ENCODE data around the gene NGEF.

Gene NGEF

GRCh38 chr2:232976666-232977437 lies 36.2 kb downstream of the NGEF start:
- Histone ChIP-seq H3K4me2 (ENCODE audit: low read length) (no peak overlapping the region), H4K8ac (ENCODE audit: low read depth, low read length) (no peak overlapping the region), H3K79me1 (ENCODE audit: low read length) (peaks cover 8% of the 10 kb centered on the region), H3K27ac (ENCODE audit: low read depth, low read length) (no peak overlapping the region), H3K4ac (ENCODE audit: low read depth, low read length) (no peak overlapping the region), H2BK12ac (ENCODE audit: low read length) (no peak overlapping the region), H3K4me1 (ENCODE audit: control insufficient read depth in 1 of 2, insufficient read depth in 2 of 2, low read length in 2 of 2) (peaks cover 17 to 20% of the 10 kb centered on the region in 2 experiments), H4K12ac (ENCODE audit: low read depth, low read length) (no peak overlapping the region), H3K4me3 (ENCODE audit: low read depth, low read length) (no peak overlapping the region), H3K79me2 (ENCODE audit: control insufficient read depth, insufficient read depth, low read length, poor library complexity) (peaks cover under 1% of the 10 kb centered on the region), H2BK5ac (ENCODE audit: low read depth, low read length, poor library complexity) (no peak overlapping the region), H3K9ac (ENCODE audit: low read length) (no peak overlapping the region), H4K91ac (ENCODE audit: low read depth, low read length) (no peak overlapping the region), H2BK120ac (ENCODE audit: insufficient read depth, low read length, poor library complexity) (no peak overlapping the region), H3K23ac (ENCODE audit: low read length) (no peak overlapping the region), H3K18ac (ENCODE audit: low read length) (no peak overlapping the region), H3K14ac (ENCODE audit: low read length) (no peak overlapping the region), H3K27me3 (ENCODE audit: insufficient read depth, low read length) (no peaks in the 10 kb centered on the region), H3K36me3 (ENCODE audit: control insufficient read depth in 1 of 2, insufficient read depth in 2 of 2, low read length in 2 of 2) (no peaks in the 10 kb centered on the region), H2AFZ (ENCODE audit: insufficient read depth, low read length, poor library complexity) (no peak overlapping the region), H3K9me3 (ENCODE audit: insufficient read depth, low read depth, low read length) (no peaks in the 10 kb centered on the region), H2AK5ac (ENCODE audit: low read length) (no peak overlapping the region)
- no peak for DNase-seq
- WGBS (ENCODE audit: extremely low coverage, insufficient coverage, insufficient read length): no CpG with 5 or more reads among the region's 20 CpGs

- H3K4me2 ChIP-seq (ENCODE audit: low read length): no peak overlapping the region
- no peak overlapping the region for H4K8ac ChIP-seq (ENCODE audit: low read depth, low read length)
- no peaks in the 10 kb centered on the region for H3K79me2 ChIP-seq (ENCODE audit: control insufficient read depth, insufficient read depth, low read length, poor library complexity)
- no peak for DNase-seq
- H3K79me1 ChIP-seq (ENCODE audit: low read length): peaks cover 5% of the 10 kb centered on the region
- H4K91ac ChIP-seq (ENCODE audit: low read depth, low read length): no peak overlapping the region
- no peak overlapping the region for H2AFZ ChIP-seq (ENCODE audit: insufficient read depth, low read length, poor library complexity)
- no CpG with 5 or more reads among the region's 4 CpGs for WGBS (ENCODE audit: extremely low coverage, insufficient coverage, insufficient read length)
- no peak overlapping the region for H3K27ac ChIP-seq (ENCODE audit: low read depth, low read length)
- no peaks in the 10 kb centered on the region for H3K36me3 ChIP-seq (ENCODE audit: control insufficient read depth in 1 of 2, insufficient read depth in 2 of 2, low read length in 2 of 2)
- no peak overlapping the region for H3K9ac ChIP-seq (ENCODE audit: low read length)
- H3K14ac ChIP-seq (ENCODE audit: low read length): no peak overlapping the region
- no peak overlapping the region for H3K18ac ChIP-seq (ENCODE audit: low read length)
- H2BK5ac ChIP-seq (ENCODE audit: low read depth, low read length, poor library complexity): no peak overlapping the region
- no peak overlapping the region for H3K23ac ChIP-seq (ENCODE audit: low read length)
- H4K12ac ChIP-seq (ENCODE audit: low read depth, low read length): no peak overlapping the region
- no peak overlapping the region for H3K4me3 ChIP-seq (ENCODE audit: low read depth, low read length)
- H2BK12ac ChIP-seq (ENCODE audit: low read length): no peak overlapping the region
- H3K9me3 ChIP-seq (ENCODE audit: insufficient read depth, low read depth, low read length): no peaks in the 10 kb centered on the region
- H2AK5ac ChIP-seq (ENCODE audit: low read length): no peak overlapping the region
- H3K4ac ChIP-seq (ENCODE audit: low read depth, low read length): no peak overlapping the region
- peaks cover 12 to 17% of the 10 kb centered on the region in 2 experiments for H3K4me1 ChIP-seq (ENCODE audit: control insufficient read depth in 1 of 2, insufficient read depth in 2 of 2, low read length in 2 of 2)
- H3K27me3 ChIP-seq (ENCODE audit: insufficient read depth, low read length): no peaks in the 10 kb centered on the region
- no peak overlapping the region for H2BK120ac ChIP-seq (ENCODE audit: insufficient read depth, low read length, poor library complexity)
Observed at GRCh38 chr2:232976176-232976575, 36.9 kb downstream of the NGEF start.

GRCh38 chr2:232974396-232974795 lies 38.7 kb downstream of the NGEF start:
- no peak overlapping the region for H2BK120ac ChIP-seq (ENCODE audit: insufficient read depth, low read length, poor library complexity)
- no peak overlapping the region for H3K4ac ChIP-seq (ENCODE audit: low read depth, low read length)
- H2BK12ac ChIP-seq (ENCODE audit: low read length): no peak overlapping the region
- H3K79me1 ChIP-seq (ENCODE audit: low read length): no peaks in the 10 kb centered on the region
- no peak for DNase-seq
- H3K18ac ChIP-seq (ENCODE audit: low read length): no peak overlapping the region
- H3K9me3 ChIP-seq (ENCODE audit: insufficient read depth, low read depth, low read length): no peaks in the 10 kb centered on the region
- H3K79me2 ChIP-seq (ENCODE audit: control insufficient read depth, insufficient read depth, low read length, poor library complexity): no peaks in the 10 kb centered on the region
- no peak overlapping the region for H3K23ac ChIP-seq (ENCODE audit: low read length)
- H2BK5ac ChIP-seq (ENCODE audit: low read depth, low read length, poor library complexity): no peak overlapping the region
- no CpG with 5 or more reads among the region's 7 CpGs for WGBS (ENCODE audit: extremely low coverage, insufficient coverage, insufficient read length)
- H3K4me2 ChIP-seq (ENCODE audit: low read length): no peak overlapping the region
- no peak overlapping the region for H2AFZ ChIP-seq (ENCODE audit: insufficient read depth, low read length, poor library complexity)
- H4K91ac ChIP-seq (ENCODE audit: low read depth, low read length): no peak overlapping the region
- H3K36me3 ChIP-seq (ENCODE audit: control insufficient read depth in 1 of 2, insufficient read depth in 2 of 2, low read length in 2 of 2): no peaks in the 10 kb centered on the region
- no peak overlapping the region for H3K27ac ChIP-seq (ENCODE audit: low read depth, low read length)
- peaks cover 2 to 8% of the 10 kb centered on the region in 2 experiments for H3K4me1 ChIP-seq (ENCODE audit: control insufficient read depth in 1 of 2, insufficient read depth in 2 of 2, low read length in 2 of 2)
- H3K27me3 ChIP-seq (ENCODE audit: insufficient read depth, low read length): no peaks in the 10 kb centered on the region
- no peak overlapping the region for H3K14ac ChIP-seq (ENCODE audit: low read length)
- H4K12ac ChIP-seq (ENCODE audit: low read depth, low read length): no peak overlapping the region
- no peak overlapping the region for H3K9ac ChIP-seq (ENCODE audit: low read length)
- no peak overlapping the region for H4K8ac ChIP-seq (ENCODE audit: low read depth, low read length)
- no peak overlapping the region for H2AK5ac ChIP-seq (ENCODE audit: low read length)
- H3K4me3 ChIP-seq (ENCODE audit: low read depth, low read length): no peak overlapping the region

GRCh38 chr2:232973796-232974195 lies 39.3 kb downstream of the NGEF start:
- Histone ChIP-seq H4K8ac (ENCODE audit: low read depth, low read length) (no peak overlapping the region), H2AK5ac (ENCODE audit: low read length) (no peak overlapping the region), H3K4me3 (ENCODE audit: low read depth, low read length) (no peak overlapping the region), H3K23ac (ENCODE audit: low read length) (no peak overlapping the region), H4K91ac (ENCODE audit: low read depth, low read length) (no peak overlapping the region), H3K4me2 (ENCODE audit: low read length) (no peak overlapping the region), H2BK12ac (ENCODE audit: low read length) (no peak overlapping the region), H3K36me3 (ENCODE audit: control insufficient read depth in 1 of 2, insufficient read depth in 2 of 2, low read length in 2 of 2) (no peaks in the 10 kb centered on the region), H3K9me3 (ENCODE audit: insufficient read depth, low read depth, low read length) (no peaks in the 10 kb centered on the region), H3K27me3 (ENCODE audit: insufficient read depth, low read length) (no peaks in the 10 kb centered on the region), H4K12ac (ENCODE audit: low read depth, low read length) (no peak overlapping the region), H2BK5ac (ENCODE audit: low read depth, low read length, poor library complexity) (no peak overlapping the region), H3K9ac (ENCODE audit: low read length) (no peak overlapping the region), H3K79me2 (ENCODE audit: control insufficient read depth, insufficient read depth, low read length, poor library complexity) (no peaks in the 10 kb centered on the region), H3K4ac (ENCODE audit: low read depth, low read length) (no peak overlapping the region), H3K27ac (ENCODE audit: low read depth, low read length) (no peak overlapping the region), H2BK120ac (ENCODE audit: insufficient read depth, low read length, poor library complexity) (no peak overlapping the region), H3K4me1 (ENCODE audit: control insufficient read depth in 1 of 2, insufficient read depth in 2 of 2, low read length in 2 of 2) (peaks cover 2 to 8% of the 10 kb centered on the region in 2 experiments), H3K79me1 (ENCODE audit: low read length) (no peaks in the 10 kb centered on the region), H3K18ac (ENCODE audit: low read length) (no peak overlapping the region), H3K14ac (ENCODE audit: low read length) (no peak overlapping the region), H2AFZ (ENCODE audit: insufficient read depth, low read length, poor library complexity) (no peak overlapping the region)
- no CpG with 5 or more reads among the region's 3 CpGs for WGBS (ENCODE audit: extremely low coverage, insufficient coverage, insufficient read length)
- DNase-seq: no peak
